Fibroblast of lung (primary cell): ENCODE data around the gene KLHL29. TPM values are rescaled to one million over a fixed set of nuclear protein-coding genes. Genes with fewer than 3 reads are reported as not detected.

ENCODE experiments used
- DNase-seq, 2 donors: peaks; one replicate each; pipeline versions ENCODE4 v3.0.0 to v3.0.0-alpha.2; 2010; ENCODE audit warnings: low read depth in 2 of 2
- H2AFZ ChIP-seq: 2 replicates; pipeline ENCODE4 v1.5.1; 2012; ENCODE audit warnings: low read length, control low read depth, inconsistent platforms
- H3K27ac ChIP-seq: 2 replicates; pipeline ENCODE4 v1.5.1; 2011; ENCODE audit warnings: low read length, control low read depth; ENCODE audit not compliant: insufficient read depth
- H3K27me3 ChIP-seq: 2 replicates; pipeline ENCODE4 v1.5.1; 2011; ENCODE audit warnings: mild to moderate bottlenecking, low read length; ENCODE audit not compliant: control insufficient read depth, insufficient read depth
- H3K36me3 ChIP-seq: 2 replicates; pipeline ENCODE4 v1.5.1; 2011; ENCODE audit warnings: low read length; ENCODE audit not compliant: control insufficient read depth, insufficient read depth
- H3K4me1 ChIP-seq: 2 replicates; pipeline ENCODE4 v1.5.1; 2011; ENCODE audit warnings: low read length; ENCODE audit not compliant: control insufficient read depth, insufficient read depth; ENCODE audit errors: extremely low read depth
- H3K4me2 ChIP-seq: 2 replicates; pipeline ENCODE4 v1.5.1; 2011; ENCODE audit warnings: low read length, control low read depth; ENCODE audit not compliant: insufficient read depth; ENCODE audit errors: extremely low read depth
- H3K4me3 ChIP-seq, 4 experiments: fragments of 200-600 bp in 1 of 4; sonication (generic) in 1 of 4; replicated peaks in 1 of 4; 2 replicates each; pipeline ENCODE4 v1.5.1; 2011 to 2016; ENCODE audit warnings: low read length in 4 of 4, low read depth in 3 of 4, mild to moderate bottlenecking in 3 of 4, control low read depth in 2 of 4, inconsistent platforms in 1 of 4, mixed read lengths in 1 of 4; ENCODE audit not compliant: insufficient read depth in 1 of 4; ENCODE audit errors: control extremely low read depth in 1 of 4
- H3K79me2 ChIP-seq: 2 replicates; pipeline ENCODE4 v1.5.1; 2012; ENCODE audit warnings: mild to moderate bottlenecking, low read length, inconsistent platforms; ENCODE audit not compliant: control insufficient read depth, insufficient read depth
- H3K9ac ChIP-seq: 2 replicates; pipeline ENCODE4 v1.5.1; 2011; ENCODE audit warnings: mild to moderate bottlenecking, low read length, control low read depth; ENCODE audit not compliant: insufficient read depth
- H3K9me3 ChIP-seq: 2 replicates; pipeline ENCODE4 v1.5.1; 2012; ENCODE audit warnings: low read depth, low read length; ENCODE audit not compliant: control insufficient read depth, insufficient read depth
- H4K20me1 ChIP-seq: 2 replicates; pipeline ENCODE4 v1.5.1; 2011; ENCODE audit warnings: low read length; ENCODE audit not compliant: control insufficient read depth, insufficient read depth; ENCODE audit errors: extremely low read depth
- CTCF ChIP-seq, 2 donors: IDR thresholded peaks in 1 of 2; conservative IDR thresholded peaks in 1 of 2; 1 replicate in 1 of 2; 2 replicates in 1 of 2; pipeline ENCODE4 v1.5.1; 2011 to 2012; ENCODE audit warnings: low read length in 2 of 2, control low read depth in 1 of 2, inconsistent platforms in 1 of 2, low read depth in 1 of 2, mild to moderate bottlenecking in 1 of 2
- EZH2 ChIP-seq: IDR thresholded peaks from 2 replicates; pipeline ENCODE4 v1.5.1; 2012; ENCODE audit warnings: low read length, control low read depth, mild to moderate bottlenecking; ENCODE audit errors: missing control alignments
- polyA plus RNA-seq, 2 donors: library from polyadenylated mRNA; depleted of rRNA in 1 of 2; stranded (reverse) in 1 of 2; unstranded in 1 of 2; fragments of >200 nt; gene quantifications; 2 replicates each; pipeline ENCODE4 v1.2.1, GENCODE V29; 2011 to 2012; ENCODE audit warnings: missing spikeins in 1 of 2
- total RNA-seq: library from RNA; depleted of rRNA; stranded (reverse); fragments of >200 nt; gene quantifications from 2 replicates; pipeline ENCODE4 v1.2.1, GENCODE V29; 2014

KLHL29 gene
- total and polyA plus RNA-seq, 2 donors (not counting 1 experiment from before 2014, with no cell fraction given): 7.1 to 7.9 TPM

GRCh38 chr2:23619941-23620340, 235.0 kb downstream of the KLHL29 start:
- H3K9ac ChIP-seq: no peak overlapping the region
- no peaks in the 10 kb centered on the region for H3K79me2 ChIP-seq
- no peak for DNase-seq
- H3K27me3 ChIP-seq: no peaks in the 10 kb centered on the region
- H3K4me1 ChIP-seq: peaks cover 2% of the 10 kb centered on the region
- H3K9me3 ChIP-seq: no peaks in the 10 kb centered on the region
- no peaks in the 10 kb centered on the region for H3K36me3 ChIP-seq
- H3K27ac ChIP-seq: no peak overlapping the region
- no peak overlapping the region for H3K4me3 ChIP-seq
- H3K4me2 ChIP-seq: no peak overlapping the region
- TF ChIP-seq CTCF (conservative IDR thresholded peaks at IDR 0.05 in 1 of 2, IDR thresholded peaks at IDR 0.05 in 1 of 2; ENCODE audit: low read depth in 1 of 2, low read length in 2 of 2): no peak
- no peaks in the 10 kb centered on the region for H4K20me1 ChIP-seq
- H2AFZ ChIP-seq: no peak overlapping the region

- Histone ChIP-seq H2AFZ (no peak overlapping the region), H3K9ac (no peak overlapping the region), H4K20me1 (no peaks in the 10 kb centered on the region), H3K9me3 (no peaks in the 10 kb centered on the region), H3K79me2 (no peaks in the 10 kb centered on the region), H3K27ac (no peak overlapping the region), H3K27me3 (no peaks in the 10 kb centered on the region), H3K4me2 (no peak overlapping the region), H3K4me3 (no peak overlapping the region), H3K36me3 (no peaks in the 10 kb centered on the region), H3K4me1 (peaks cover 2% of the 10 kb centered on the region)
- TF ChIP-seq EZH2: no peak
- TF ChIP-seq CTCF (conservative IDR thresholded peaks at IDR 0.05 in 1 of 2, IDR thresholded peaks at IDR 0.05 in 1 of 2; ENCODE audit: low read depth in 1 of 2, low read length in 2 of 2): no peak
- peak; percentile 32 to 50 for DNase-seq
Observed at GRCh38 chr2:23620841-23621341, 235.9 kb downstream of the KLHL29 start.

GRCh38 chr2:23621616-23622015, 236.6 kb downstream of the KLHL29 start:
- Histone ChIP-seq H3K27me3 (no peaks in the 10 kb centered on the region), H3K4me3 (no peak overlapping the region), H3K4me1 (peaks cover 2% of the 10 kb centered on the region), H3K36me3 (no peaks in the 10 kb centered on the region), H3K9me3 (no peaks in the 10 kb centered on the region), H3K9ac (no peak overlapping the region), H4K20me1 (no peaks in the 10 kb centered on the region), H3K79me2 (no peaks in the 10 kb centered on the region), H3K4me2 (no peak overlapping the region), H3K27ac (no peak overlapping the region), H2AFZ (no peak overlapping the region)
- DNase-seq: no peak
- TF ChIP-seq EZH2 (no peak), CTCF (conservative IDR thresholded peaks at IDR 0.05 in 1 of 2, IDR thresholded peaks at IDR 0.05 in 1 of 2; ENCODE audit: low read depth in 1 of 2, low read length in 2 of 2) (no peak)
